CD4-positive, alpha-beta T cell (primary cell): Measurements from ENCODE around the gene FUS. TPM values are rescaled to one million over a fixed set of nuclear protein-coding genes. Genes with fewer than 3 reads are reported as not detected.

Source experiments
- ATAC-seq: fragments of 200-7000 bp; cut with Tn5 transposase; one replicate; pipeline ENCODE4 v1.10.0; 2022; ENCODE audit warnings: mild to moderate bottlenecking; ENCODE audit not compliant: poor library complexity
- CTCF ChIA-PET: fragments of 350-600 bp; sonication (Branson Sonifier 250); formaldehyde crosslinking; loops from one replicate; lab custom pipeline; 2021; ENCODE audit warnings: antibody characterized with exemption, inconsistent platforms; lab: Charles Lee
- POLR2A ChIA-PET: fragments of 350-600 bp; sonication (Branson Sonifier 250); formaldehyde crosslinking; loops from one replicate; lab custom pipeline; 2021; ENCODE audit warnings: antibody characterized with exemption, inconsistent platforms; lab: Charles Lee
- DNase-seq, 14 experiments: peaks; one replicate each; pipeline ENCODE4 v3.0.0-alpha.2; 2013 to 2020; ENCODE audit warnings: mixed read lengths in 2 of 14
- H3K27ac ChIP-seq, 2 donors: one replicate each; pipeline versions ENCODE4 v1.5.1 to v1.7.0; 2013; ENCODE audit warnings: low read length in 2 of 2, low read depth in 1 of 2, mild to moderate bottlenecking in 1 of 2
- H3K27me3 ChIP-seq, 2 experiments: 1 replicate in 1 of 2; 2 replicates in 1 of 2; pipeline versions ENCODE4 v1.6.1 to v1.7.0; 2013; ENCODE audit warnings: low read length in 2 of 2, control low read depth in 1 of 2, mild to moderate bottlenecking in 1 of 2, moderate library complexity in 1 of 2; ENCODE audit not compliant: insufficient read depth in 2 of 2, control insufficient read depth in 1 of 2
- H3K36me3 ChIP-seq: one replicate; pipeline ENCODE4 v1.6.1; 2013; ENCODE audit warnings: low read length, control low read depth; ENCODE audit not compliant: insufficient read depth
- H3K4me1 ChIP-seq: one replicate; pipeline ENCODE4 v1.6.1; 2013; ENCODE audit warnings: low read length, control low read depth; ENCODE audit not compliant: insufficient read depth
- H3K4me3 ChIP-seq: one replicate; pipeline ENCODE4 v1.5.1; 2013; ENCODE audit warnings: mild to moderate bottlenecking, low read length, moderate library complexity
- H3K9me3 ChIP-seq, 2 experiments: 1 replicate in 1 of 2; 2 replicates in 1 of 2; pipeline versions ENCODE4 v1.6.1 to v1.7.0; 2013; ENCODE audit warnings: low read length in 2 of 2, mild to moderate bottlenecking in 2 of 2, control low read depth in 1 of 2, moderate library complexity in 1 of 2; ENCODE audit not compliant: control insufficient read depth in 1 of 2, insufficient read depth in 1 of 2
- H3K27ac Mint-ChIP-seq: one replicate; pipeline ENCODE4 v1.8.0; 2020; ENCODE audit warnings: mixed read lengths
- H3K27me3 Mint-ChIP-seq: one replicate; pipeline ENCODE4 v1.8.0; 2021; ENCODE audit warnings: mixed read lengths
- H3K36me3 Mint-ChIP-seq: one replicate; pipeline ENCODE4 v1.8.0; 2021; ENCODE audit warnings: low read depth, mixed read lengths
- H3K4me1 Mint-ChIP-seq: one replicate; pipeline ENCODE4 v1.8.0; 2021; ENCODE audit warnings: low read depth, mixed read lengths
- H3K4me3 Mint-ChIP-seq: one replicate; pipeline ENCODE4 v1.8.0; 2020; ENCODE audit warnings: mild to moderate bottlenecking, mixed read lengths
- H3K9me3 Mint-ChIP-seq: one replicate; pipeline ENCODE4 v1.8.0; 2020; ENCODE audit warnings: mixed read lengths
- intact Hi-C, 2 experiments: fragments of 100-400 bp; cut with DNase I in 1 of 2; cut with micrococcal nuclease in 1 of 2; formaldehyde crosslinking; loops; one replicate each; pipeline versions ENCODE4 v1.15.1 to v1.9.0; 2023 to 2025; cut with DNase I, micrococcal nuclease
- total RNA-seq, 174 experiments: library from RNA in 2 of 174; stranded (reverse) in 2 of 174; gene quantifications; one replicate each; pipeline ENCODE4 v1.2.3 and lab custom pipeline; 2021 to 2026
- TF ChIP-seq, protein P1 (sequence below): fragments of 200-600 bp; IDR thresholded peaks from one replicate; pipeline ENCODE4 v1.8.0; 2022; ENCODE audit warnings: antibody characterized with exemption, mild to moderate bottlenecking

FUS gene
- total RNA-seq, 2 experiments from 2014 or later, result 699 to 733 TPM

DNA sequence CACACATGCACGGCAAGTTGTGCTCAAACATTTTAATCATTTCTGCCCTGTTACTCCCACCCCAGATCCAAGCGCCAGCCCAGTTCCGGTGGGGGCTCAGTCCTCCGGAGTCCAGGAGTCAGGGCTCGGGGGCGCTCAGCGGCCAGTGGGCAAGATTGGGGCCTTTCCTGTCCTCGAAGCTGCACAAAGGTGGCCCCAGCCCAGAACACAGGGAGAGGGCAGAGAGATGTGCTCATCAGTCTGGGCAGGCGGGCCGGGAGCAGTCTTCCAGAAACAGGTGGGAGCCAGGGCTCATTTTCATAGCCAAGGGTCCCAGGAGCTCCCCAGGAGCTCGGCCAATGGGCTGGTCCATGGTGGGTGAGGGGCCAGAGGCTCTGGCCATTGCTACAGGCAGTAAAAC lies 48.5 kb upstream of the FUS start:
- CTCF ChIA-PET, result no interaction called here
- intact Hi-C loops, result no loop called here
- ATAC-seq (no peak), DNase-seq (no peak)
- Histone ChIP-seq H3K4me1 (peaks cover 17% of the 10 kb centered on the region), H3K4me3 (no peak overlapping the region), H3K36me3 (peaks cover 54% of the 10 kb centered on the region), H3K27ac (no peak overlapping the region), H3K27me3 (no peaks in the 10 kb centered on the region), H3K9me3 (no peaks in the 10 kb centered on the region)
- no peak overlapping the region for H3K4me3 Mint-ChIP-seq
- POLR2A ChIA-PET, result interaction anchor here (1.5 kb wide), 1 partner anchor 11 kb away, joined by 7 read pairs; no protein-coding TSS in a partner anchor
- H3K9me3 Mint-ChIP-seq, result no peaks in the 10 kb centered on the region
- H3K27ac Mint-ChIP-seq, result no peak overlapping the region
- H3K4me1 Mint-ChIP-seq, result no peaks in the 10 kb centered on the region
- TF ChIP-seq, protein P1, sequence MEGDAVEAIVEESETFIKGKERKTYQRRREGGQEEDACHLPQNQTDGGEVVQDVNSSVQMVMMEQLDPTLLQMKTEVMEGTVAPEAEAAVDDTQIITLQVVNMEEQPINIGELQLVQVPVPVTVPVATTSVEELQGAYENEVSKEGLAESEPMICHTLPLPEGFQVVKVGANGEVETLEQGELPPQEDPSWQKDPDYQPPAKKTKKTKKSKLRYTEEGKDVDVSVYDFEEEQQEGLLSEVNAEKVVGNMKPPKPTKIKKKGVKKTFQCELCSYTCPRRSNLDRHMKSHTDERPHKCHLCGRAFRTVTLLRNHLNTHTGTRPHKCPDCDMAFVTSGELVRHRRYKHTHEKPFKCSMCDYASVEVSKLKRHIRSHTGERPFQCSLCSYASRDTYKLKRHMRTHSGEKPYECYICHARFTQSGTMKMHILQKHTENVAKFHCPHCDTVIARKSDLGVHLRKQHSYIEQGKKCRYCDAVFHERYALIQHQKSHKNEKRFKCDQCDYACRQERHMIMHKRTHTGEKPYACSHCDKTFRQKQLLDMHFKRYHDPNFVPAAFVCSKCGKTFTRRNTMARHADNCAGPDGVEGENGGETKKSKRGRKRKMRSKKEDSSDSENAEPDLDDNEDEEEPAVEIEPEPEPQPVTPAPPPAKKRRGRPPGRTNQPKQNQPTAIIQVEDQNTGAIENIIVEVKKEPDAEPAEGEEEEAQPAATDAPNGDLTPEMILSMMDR, result no peak
- peaks cover 60% of the 10 kb centered on the region for H3K36me3 Mint-ChIP-seq
- no peaks in the 10 kb centered on the region for H3K27me3 Mint-ChIP-seq

DNA sequence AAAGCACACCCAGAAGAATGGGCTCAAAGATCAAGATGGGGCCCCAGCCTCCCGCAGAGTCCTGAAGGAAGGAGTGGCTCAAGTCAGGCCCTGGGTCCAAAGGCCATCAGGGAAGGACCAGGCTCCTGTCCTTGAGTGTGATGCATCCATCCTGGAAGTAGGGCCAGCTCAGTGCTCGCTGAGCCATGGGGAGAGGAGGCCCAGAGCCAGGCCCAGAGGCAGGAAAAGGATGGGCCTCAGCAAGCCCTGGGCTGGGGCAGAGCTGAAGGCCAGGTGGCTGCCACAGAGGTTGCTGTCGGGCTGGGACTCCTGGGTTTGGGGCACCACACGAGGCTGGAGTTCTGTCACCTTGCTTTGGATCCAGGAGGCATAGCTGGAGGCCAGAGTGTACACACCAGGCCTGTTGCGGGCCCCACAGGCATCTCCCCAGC lies 48.1 kb upstream of the FUS start:
- Mint-ChIP-seq H3K27ac (no peak overlapping the region), H3K4me3 (no peak overlapping the region), H3K4me1 (no peaks in the 10 kb centered on the region), H3K36me3 (peaks cover 57% of the 10 kb centered on the region), H3K9me3 (no peaks in the 10 kb centered on the region), H3K27me3 (no peaks in the 10 kb centered on the region)
- DNase-seq (no peak), ATAC-seq (no peak)
- Histone ChIP-seq H3K27me3 (no peaks in the 10 kb centered on the region), H3K9me3 (no peaks in the 10 kb centered on the region), H3K4me1 (peaks cover 17% of the 10 kb centered on the region), H3K4me3 (no peak overlapping the region), H3K36me3 (peaks cover 53% of the 10 kb centered on the region), H3K27ac (no peak overlapping the region)
- POLR2A ChIA-PET, result interaction anchor here (1.5 kb wide), 1 partner anchor 10 kb away, joined by 7 read pairs; no protein-coding TSS in a partner anchor
- TF ChIP-seq, protein P1, result no peak
- intact Hi-C loops, result no loop called here
- CTCF ChIA-PET, result no interaction called here

DNA sequence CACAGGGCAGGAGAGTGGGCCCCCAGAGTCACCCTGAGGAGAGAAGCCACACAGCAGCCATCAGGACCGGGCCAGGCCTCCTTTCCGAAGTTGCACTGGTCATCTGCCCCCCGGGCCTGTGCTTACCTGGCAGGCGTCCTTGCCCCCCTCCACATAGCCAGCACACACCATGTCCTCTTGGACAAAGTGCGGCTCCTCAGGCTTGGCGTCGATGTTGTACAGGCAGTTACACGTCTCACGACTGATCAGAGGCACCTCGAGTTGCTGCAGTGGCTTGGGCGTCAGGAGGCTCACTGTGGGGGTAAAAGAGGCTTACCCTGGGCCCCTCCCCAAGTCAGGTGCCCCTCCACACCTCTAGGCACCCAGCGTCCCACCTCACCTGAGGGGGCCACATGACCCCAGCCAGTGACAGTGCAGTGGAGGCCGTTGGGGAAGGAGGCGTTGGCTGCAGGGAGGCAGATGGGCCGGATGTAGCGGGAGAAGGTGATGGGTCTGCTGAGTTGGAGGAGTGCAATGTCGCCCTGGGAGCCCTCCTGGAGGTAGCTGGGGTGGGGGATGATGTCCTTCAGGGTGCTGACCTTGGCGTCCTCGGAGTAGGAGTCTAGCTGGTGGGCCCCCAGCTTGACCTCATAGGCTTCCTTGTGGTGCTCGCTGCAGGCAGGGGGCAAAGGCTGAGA lies 47.5 kb upstream of the FUS start:
- H3K36me3 ChIP-seq, result peaks cover 48% of the 10 kb centered on the region
- TF ChIP-seq, protein P1, result no peak
- POLR2A ChIA-PET, result interaction anchor here (0.8 kb wide), 1 partner anchor 9 kb away, joined by 5 read pairs; no protein-coding TSS in a partner anchor
- no peaks in the 10 kb centered on the region for H3K27me3 ChIP-seq
- Mint-ChIP-seq H3K4me3 (no peak overlapping the region), H3K4me1 (no peaks in the 10 kb centered on the region), H3K9me3 (no peaks in the 10 kb centered on the region), H3K36me3 (peaks cover 52% of the 10 kb centered on the region), H3K27ac (peak overlapping the region; percentile 44), H3K27me3 (no peaks in the 10 kb centered on the region)
- intact Hi-C loops, result no loop called here
- H3K4me3 ChIP-seq, result no peak overlapping the region
- CTCF ChIA-PET, result no interaction called here
- H3K9me3 ChIP-seq, result no peaks in the 10 kb centered on the region
- no peak overlapping the region for H3K27ac ChIP-seq
- peaks cover 17% of the 10 kb centered on the region for H3K4me1 ChIP-seq
- DNase-seq (no peak), ATAC-seq (peak; percentile 15)
